Retinal pigment epithelial cell (primary cell): Measurements from ENCODE around the gene WDR76.

Source experiments
- DNase-seq: peaks from one replicate; pipeline ENCODE4 v3.0.0-alpha.2; 2010; ENCODE audit warnings: low read depth
- H3K4me3 ChIP-seq: 2 replicates; pipeline ENCODE4 v1.5.1; 2011; ENCODE audit warnings: mild to moderate bottlenecking, low read length, control low read depth, moderate library complexity
- TF ChIP-seq, protein P1 (sequence below): conservative IDR thresholded peaks from 2 replicates; pipeline ENCODE4 v1.5.1; 2011; ENCODE audit warnings: low read depth, low read length, control low read depth, inconsistent platforms

The WDR76 gene

DNA sequence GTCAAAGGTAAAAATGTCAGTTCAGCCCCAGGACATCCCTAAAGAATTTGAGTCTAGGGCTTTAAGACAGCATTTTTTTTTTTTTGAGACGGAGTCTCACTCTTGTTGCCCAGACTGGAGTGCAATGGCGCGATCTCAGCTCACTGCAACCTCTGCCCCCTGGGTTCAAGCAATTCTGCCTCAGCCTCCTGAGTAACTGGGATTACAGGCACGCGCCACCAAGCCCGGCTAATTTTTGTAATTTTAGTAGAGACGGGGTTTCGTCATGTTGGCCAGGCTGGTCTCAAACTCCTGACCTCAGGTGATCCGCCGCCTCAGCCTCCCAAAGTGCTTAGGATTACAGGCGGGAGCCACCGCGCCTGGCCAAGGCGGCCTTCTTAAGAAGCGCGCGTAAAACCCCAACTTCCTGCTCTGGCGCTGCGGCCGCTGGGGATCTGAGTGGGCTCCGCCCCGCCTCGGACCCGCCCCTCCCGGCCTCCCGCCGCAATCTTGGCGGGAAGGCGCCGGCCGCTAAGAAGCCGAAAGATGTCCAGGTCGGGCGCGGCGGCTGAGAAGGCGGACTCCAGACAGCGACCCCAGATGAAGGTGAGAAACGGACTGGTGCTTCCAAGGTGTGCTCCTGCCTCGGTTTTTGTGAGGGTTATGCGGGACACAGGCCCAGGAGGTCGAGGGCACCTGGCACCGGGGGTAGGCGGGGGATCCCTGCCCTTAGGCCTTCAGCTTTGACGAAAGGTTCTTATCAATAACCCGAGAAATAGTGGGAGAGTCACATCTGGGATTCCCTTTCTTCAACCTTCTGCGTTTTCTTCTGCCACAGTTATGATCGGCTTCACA, at the start of gene WDR76:
Gene WDR76, plus strand, starts transcription at position 495 of the 834 bp plus-strand sequence. Its CDS starts 31 bp downstream, at position 526.
- DNase-seq: peak; percentile 49
- peak within 1 kb of the TSS; percentile 49 for H3K4me3 ChIP-seq
- TF ChIP-seq, protein P1, sequence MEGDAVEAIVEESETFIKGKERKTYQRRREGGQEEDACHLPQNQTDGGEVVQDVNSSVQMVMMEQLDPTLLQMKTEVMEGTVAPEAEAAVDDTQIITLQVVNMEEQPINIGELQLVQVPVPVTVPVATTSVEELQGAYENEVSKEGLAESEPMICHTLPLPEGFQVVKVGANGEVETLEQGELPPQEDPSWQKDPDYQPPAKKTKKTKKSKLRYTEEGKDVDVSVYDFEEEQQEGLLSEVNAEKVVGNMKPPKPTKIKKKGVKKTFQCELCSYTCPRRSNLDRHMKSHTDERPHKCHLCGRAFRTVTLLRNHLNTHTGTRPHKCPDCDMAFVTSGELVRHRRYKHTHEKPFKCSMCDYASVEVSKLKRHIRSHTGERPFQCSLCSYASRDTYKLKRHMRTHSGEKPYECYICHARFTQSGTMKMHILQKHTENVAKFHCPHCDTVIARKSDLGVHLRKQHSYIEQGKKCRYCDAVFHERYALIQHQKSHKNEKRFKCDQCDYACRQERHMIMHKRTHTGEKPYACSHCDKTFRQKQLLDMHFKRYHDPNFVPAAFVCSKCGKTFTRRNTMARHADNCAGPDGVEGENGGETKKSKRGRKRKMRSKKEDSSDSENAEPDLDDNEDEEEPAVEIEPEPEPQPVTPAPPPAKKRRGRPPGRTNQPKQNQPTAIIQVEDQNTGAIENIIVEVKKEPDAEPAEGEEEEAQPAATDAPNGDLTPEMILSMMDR: no peak

DNA sequence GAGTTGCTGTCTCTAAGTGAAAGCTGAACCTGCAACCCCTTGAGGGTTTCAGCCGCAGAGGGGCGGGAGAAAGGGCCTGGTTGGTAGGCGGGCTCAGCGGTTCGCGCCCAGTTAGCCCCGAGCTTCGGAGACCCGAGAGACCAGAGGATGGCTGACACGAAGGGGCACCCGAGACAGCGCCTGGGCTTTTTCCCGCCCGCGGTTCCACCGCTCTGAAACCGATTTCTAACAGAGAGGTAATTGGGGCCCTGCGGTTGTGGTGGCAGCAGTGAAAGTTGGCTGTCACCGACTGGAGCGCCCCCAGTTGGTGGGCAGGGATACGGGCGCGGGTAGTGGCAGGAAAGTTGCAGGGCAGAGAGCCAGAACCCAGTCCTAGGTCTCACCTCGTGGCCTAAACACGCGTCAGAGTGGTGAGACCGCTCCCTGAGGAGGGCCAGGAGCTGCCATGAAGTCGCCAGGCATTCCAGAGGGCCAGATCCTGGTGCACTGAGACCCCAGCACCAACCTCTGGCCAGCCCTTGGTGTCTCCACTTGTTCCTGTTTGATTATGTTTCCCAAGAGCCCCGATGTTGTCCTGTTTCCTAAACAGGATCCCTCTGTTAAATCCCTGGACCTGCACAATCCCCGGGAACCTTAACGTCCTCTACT, 49.4 kb upstream of the WDR76 start:
- DNase-seq: no peak
- TF ChIP-seq, protein P1: peak; percentile 80
- peak overlapping the region; percentile 55 for H3K4me3 ChIP-seq

DNA sequence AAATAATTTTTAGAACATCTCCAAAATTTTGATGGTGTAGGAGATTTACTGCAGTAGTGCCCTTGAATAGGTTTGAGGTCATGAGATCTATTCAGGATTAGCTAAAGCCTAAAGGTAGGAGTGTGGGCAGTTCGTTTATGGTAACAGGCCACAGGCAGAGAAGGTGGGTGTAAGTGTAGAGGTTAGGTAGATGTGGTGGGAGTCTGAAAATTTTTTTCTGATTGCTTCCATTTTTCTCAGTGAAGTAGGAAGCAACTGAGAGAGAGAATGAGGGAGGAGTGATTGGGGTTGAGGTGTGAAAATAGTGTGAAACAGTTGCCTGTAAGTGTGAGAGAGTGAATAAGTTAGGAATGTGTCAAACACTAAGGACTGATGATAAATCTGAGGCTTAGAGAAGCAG, 47.8 kb upstream of the WDR76 start:
- DNase-seq: no peak
- TF ChIP-seq, protein P1: no peak

DNA sequence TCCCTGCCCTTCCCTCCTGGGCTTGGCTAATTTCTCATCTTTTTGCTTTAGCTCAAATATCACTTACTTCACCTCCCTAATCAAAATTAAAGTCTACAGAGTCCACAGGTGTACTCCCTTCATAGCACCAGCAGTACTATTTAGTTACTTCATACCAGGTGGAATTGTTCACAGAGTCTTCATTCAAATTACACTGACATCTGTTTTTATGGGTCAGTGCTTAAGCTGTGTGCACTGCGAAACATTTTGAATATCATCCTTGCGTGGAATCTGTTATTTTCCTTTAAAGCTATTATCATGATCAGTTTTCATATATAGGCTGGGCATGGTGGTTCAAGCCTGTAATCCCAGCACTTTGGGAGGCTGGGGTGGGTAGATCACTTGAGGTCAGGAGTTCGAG, 37.4 kb upstream of the WDR76 start:
- no peak for DNase-seq
- no peak overlapping the region for H3K4me3 ChIP-seq
- TF ChIP-seq, protein P1: no peak

More for the DNA sequence above, 47.8 kb upstream of the WDR76 start:
- H3K4me3 ChIP-seq: no peak overlapping the region

DNA sequence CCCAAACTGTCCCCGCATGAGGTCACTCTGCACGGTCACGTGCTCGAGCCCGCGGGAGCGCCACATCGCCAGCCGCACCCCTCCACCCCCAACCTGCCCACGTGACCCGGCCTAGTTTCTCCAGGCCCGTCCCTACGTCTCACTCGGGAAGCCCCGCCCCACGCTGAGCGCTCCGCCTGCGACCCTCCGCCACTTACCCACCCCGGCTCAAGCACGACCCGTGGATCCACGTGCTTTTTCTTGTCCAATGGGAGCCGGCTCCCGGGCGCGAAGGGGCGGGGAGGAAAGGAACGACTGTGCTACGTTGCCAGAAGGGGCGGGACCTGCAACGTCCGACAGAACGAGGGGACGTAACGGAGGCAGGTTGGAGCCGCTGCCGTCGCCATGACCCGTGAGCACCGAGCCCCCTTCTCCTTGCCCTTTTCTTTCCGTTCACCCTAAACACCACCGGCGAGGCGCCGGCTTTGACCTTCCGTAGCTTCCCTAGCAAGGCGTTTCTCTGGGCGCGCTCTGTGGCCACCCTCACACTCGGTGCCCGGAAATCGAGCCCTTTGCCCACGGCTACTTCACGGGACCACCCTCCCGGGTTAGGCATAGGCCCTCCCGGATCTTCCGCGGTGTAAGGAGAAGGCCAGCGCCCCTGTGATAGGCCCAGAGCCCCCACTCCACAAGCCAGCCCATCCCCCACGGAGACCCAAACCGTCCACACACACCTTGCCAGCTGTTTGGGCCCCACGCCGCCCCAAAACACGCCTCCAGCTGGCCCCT, 34.6 kb upstream of the WDR76 start, which contains the start of gene SERF2:
Gene SERF2, plus strand, starts transcription at position 328 of the 768 bp plus-strand sequence. Its CDS starts 57 bp downstream, at position 385.
- TF ChIP-seq, protein P1: no peak
- DNase-seq: peak; percentile 98

DNA sequence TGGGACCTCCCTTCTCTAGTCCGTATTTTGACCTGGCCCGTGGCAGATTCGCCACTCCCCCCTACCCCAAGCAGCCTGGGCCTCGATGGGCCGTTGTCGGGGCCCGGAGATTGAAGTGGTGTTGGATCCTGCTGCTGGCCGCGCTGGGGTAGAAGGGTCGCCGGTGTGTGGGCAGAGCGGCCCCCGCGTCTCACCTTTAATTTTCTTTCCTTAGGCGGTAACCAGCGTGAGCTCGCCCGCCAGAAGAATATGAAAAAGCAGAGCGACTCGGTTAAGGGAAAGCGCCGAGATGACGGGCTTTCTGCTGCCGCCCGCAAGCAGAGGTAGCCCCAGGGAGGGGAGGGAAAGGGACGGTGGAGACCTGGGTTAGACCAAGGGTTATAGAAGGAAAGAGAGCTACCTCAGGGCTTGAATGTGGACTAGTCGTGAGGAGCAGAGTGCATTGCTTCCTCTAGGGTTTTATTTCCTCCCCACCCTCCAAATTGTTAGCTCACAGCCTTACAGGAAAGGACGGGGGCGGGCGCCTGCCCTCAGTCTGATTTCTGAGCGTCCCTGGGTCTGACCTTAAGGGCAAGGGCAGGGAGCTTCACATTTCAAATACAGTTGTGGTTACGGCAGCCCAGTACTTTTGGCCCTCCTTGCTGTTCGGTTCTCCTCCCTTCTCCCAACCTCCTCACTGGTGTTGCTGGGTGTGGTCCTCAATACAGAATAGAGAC, 33.9 kb upstream of the WDR76 start:
- TF ChIP-seq, protein P1: no peak
- H3K4me3 ChIP-seq: peak overlapping the region; percentile 99
- no peak for DNase-seq

More for the DNA sequence above, 34.6 kb upstream of the WDR76 start, which contains the start of gene SERF2:
- H3K4me3 ChIP-seq: peak within 1 kb of the TSS; percentile 99
